NCI-H1417 (cell line): ENCODE measurements around the gene NIF3L1.
"Not testable (repeated sequence)": the region's sequence is repeated elsewhere in the genome, so short reads cannot be mapped to it uniquely, and the experiment has no call there.

Experiments used
- DNase-seq, 3 experiments: peaks; one replicate each; lab custom pipeline; 2025; lab: John Stamatoyannopoulos, UW

The NIF3L1 gene

DNA sequence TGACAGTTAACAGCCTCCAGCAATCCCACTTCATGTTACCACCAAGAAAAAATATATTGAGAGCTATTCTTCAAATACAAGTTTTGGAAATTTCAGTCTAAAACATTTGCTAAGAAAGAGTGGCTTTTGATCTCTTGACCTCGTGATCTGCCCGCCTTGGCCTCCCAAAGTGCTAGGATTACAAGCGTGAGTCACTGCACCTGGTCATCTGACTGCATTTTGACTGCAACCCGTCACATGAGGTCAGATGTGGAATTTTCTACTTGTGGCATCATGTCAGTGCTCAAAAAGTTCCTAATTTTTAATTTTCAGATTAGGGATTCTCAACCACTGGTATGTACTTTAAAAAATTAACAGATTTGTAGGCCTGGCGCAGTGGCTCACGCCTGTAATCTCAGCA is 15.6 kb upstream of the NIF3L1 start:
- DNase-seq: no peak

DNA sequence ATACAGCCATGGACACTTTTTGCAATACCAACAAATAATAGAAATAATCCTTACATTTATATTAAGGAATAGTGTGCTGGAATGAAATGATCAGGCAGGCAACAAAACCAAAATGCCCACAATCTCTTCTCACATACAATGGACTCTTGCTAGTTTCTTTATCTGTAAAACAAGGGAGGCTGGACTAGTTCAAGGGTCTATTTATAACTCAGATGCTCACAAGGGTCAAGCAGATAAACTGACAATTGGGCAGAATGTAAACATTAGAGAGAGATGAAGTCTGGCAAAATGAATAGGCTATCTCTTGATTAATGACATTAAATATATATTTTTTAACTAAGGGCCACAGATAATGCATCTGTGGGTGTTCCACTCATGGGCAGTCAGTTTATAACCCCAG is 11.7 kb upstream of the NIF3L1 start:
- no peak for DNase-seq

DNA sequence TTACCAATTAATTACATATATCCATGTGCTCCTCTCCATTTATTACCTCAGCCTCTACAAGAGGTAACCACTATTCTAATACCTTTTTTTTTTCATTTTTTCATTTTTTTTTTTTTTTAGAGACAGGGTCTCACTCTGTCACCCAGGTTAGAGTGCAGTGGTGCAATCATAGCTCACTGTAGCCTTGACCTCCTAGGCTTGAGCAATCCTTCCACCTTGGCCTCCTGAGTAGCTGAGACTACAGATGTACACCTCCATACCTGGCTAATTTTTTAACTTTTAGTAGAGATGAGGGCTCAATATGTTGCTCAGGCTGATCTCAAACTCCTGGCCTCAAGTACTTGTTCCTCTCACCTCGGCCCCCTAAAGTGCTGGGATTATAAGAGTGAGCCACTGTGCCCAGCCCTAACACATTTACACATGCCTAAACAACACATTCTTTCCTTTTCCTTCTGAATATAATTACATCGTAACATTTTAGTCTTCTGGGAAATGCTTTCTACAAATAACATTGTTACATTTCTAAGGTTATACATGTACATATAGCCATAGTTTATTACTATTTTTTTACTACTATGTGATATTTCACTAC is 10.8 kb upstream of the NIF3L1 start:
- DNase-seq: no peak

DNA sequence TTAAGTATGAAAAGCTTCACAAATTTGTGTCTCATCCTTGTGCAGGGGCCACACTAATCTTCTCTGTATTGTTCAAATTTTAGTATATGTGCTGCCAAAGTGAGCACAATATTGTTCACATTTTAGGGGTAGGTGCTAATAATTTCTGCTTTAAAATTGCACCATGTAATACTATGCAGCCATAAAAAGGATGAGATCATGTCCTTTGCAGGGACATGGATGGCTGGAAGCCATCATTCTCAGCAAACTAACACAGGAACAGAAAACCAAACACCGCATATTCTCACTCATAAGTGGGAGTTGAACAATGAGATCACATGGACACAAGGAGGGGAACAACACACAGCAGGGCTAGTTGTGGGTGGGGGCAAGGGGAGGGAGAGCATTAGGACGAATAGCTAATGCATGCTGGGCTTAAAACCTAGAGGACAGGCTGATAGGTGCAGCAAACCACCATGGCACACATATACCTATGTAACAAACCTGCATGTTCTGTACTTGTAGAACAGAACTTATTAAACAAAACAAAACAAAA is 7.4 kb upstream of the NIF3L1 start:
- not testable (repeated sequence) for DNase-seq

DNA sequence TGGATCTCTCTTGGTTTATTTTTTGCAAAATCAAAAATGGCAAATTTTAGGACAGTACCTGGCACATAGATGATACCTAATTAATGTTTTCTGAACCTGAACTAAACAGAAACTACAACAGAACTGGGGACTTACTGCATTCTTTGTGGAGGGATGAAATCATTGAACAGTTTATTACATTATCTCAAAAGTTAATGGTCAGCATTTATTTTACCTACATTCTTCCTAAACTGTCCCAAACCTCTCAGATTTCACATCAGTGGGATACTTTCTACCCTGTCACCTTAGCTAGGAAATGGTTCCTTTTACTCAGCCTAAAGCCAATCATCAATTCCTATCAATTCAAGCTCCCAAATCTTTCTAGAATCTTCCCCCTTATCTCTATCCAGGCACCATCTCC is 10.3 kb downstream of the NIF3L1 start:
- no peak for DNase-seq

DNA sequence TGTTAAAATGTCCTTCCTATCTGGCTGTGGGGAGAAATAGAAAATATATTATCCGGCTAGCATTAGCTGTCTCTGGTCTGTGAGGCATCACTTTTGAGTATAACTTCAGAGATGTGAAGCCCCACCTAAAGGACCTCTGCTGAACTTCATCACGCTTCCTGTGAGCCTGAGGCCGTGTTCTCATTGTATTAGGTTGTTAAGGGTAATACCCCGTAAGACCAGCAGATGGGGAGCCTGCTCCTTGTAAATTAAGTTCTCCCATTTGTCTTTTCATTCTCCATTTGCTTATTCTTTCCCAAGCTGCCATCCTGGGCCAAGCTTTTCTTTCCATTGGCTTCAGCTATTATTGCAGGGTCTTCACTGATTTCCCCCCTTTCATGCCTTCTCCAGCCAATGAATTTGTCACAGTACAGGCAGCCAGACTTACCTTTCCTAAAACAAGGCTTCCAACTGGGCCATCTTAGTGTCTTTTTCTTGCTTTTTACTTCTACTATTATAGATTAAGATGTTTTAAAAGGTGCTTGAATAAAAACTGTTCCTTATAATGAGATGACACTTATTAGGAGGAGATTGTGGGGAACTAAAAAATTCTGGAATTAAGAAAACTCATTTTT is 12.4 kb downstream of the NIF3L1 start:
- peak; percentile 1 to 86 (median 62) for DNase-seq

DNA sequence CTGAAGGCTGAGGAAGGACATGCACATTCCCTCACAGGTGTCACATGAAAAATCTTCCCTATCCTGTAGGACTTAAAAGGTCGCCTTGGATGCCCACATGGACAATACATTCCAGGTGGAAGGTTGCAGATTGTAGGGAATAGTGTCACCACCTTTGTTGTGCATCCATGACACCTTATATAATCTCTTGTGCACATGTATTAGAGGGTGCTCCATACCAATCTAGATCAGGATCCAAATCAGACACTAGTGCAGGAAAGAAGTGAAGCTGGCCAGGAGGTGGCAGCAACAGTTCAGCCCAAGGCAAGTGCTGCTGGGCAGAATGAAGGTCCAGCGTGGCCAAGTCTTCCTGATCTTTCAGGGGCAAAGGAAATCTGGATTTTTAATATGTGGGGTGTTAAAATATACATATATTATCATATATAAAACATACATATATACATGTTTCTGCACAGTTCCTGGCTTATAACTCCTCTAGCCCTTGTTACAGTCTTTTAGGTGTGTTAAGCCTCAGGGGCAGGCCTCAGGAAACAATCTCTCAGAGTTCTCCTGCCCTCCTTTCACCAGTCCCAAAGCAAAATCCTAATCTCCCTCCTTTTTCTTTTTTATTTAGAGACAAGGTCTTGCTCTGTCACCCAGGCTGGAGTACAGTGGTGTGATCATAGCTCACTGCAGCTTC is 16.6 kb downstream of the NIF3L1 start:
- DNase-seq: peak in 2 of 3 experiments; percentile 30 to 58

DNA sequence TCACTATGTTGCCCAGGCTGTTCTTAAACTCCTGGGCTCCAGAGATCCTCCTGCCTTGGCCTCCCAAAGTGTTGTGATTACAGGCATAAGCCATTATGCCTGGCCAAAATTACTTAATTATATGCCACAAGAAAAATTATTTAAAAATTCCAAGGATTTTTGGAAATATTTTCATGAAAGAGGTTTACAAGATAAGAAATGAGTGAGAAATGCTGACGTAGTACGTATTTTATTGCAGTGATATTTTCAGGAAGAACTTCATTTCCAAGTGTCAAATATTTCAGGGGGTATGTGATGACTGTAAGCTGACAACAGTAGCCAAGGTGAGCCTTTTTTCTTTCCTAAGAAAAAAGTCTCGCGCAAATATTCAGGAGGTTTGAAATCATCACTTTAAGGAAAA is 20.8 kb downstream of the NIF3L1 start:
- DNase-seq: no peak

DNA sequence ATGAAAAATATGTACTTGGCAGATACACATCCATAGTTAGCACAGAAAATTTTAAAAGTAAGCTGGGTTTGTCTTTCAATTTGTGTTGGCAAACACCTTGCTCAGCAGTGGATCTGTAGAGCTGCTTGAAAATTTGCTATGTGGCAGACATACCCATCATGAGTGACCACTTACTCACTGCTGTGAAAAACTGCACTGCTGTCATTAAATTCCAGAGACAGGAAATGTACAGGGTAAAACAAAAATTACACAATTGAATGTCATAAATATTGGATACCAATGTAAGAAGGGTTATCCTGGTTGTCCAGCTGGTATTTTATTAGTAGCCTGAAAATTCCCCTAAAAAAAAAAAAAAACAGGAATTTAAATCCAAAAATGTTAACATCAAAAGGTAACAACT is 24.5 kb downstream of the NIF3L1 start:
- no peak for DNase-seq

DNA sequence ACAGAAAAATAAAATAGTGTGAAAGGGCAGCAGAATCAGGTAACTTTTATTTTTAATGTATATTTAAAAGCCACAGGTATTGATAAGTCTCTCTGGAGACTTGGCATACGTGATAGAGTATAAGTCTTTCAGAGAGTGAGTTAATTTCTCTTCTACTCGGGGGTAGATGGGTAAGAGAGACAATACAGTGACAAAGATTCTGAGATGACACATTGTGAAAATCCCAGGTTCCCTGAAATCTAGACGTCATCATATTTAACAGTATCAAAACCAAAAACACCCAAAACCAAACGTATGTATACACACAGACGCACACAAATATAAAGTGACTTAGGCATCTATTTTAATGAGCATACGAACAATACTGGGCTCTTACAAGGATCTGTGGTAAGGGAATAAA is 33.3 kb downstream of the NIF3L1 start:
- DNase-seq: no peak

DNA sequence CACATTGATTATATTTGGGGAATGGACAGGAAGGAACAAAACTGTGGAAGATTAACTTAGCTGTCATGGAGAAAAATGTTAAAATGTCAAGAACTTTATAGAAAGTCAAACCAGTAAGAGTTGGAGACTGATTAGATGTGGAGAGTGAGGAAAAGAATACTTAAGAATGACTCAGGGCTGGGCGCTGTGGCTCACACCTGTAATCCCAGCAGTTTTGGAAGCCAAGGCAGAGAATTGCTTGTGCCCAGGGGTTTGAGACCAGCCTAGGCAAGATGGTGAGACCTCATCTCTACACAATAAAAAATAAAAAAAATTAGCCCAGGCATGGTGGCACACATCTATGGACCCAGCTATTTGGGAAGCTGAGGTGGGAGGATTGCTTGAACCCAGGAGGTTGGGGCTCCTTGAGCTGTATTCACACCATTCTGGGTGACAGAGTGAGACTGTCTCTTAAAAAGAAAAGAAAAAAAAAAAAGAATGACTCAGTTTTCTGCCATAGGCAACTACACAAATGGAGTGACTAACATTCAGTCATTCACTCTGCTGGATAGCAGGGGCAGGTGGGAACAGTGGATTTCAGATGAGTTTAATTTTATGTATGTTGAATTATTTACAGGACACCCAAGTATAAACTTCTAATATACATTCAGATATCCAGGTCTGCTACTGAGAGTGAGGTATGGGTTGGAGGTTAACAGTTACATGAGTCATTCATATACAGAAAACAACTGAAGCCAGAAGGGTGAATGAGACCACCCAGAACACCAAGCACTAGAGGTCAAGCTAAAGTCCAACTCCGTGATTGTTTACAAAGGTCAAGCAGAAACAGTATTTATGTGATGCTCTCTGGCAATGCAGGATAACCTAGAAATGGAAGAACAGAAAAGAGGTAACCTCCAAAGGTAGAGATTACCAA is 40.4 kb downstream of the NIF3L1 start:
- DNase-seq: no peak

DNA sequence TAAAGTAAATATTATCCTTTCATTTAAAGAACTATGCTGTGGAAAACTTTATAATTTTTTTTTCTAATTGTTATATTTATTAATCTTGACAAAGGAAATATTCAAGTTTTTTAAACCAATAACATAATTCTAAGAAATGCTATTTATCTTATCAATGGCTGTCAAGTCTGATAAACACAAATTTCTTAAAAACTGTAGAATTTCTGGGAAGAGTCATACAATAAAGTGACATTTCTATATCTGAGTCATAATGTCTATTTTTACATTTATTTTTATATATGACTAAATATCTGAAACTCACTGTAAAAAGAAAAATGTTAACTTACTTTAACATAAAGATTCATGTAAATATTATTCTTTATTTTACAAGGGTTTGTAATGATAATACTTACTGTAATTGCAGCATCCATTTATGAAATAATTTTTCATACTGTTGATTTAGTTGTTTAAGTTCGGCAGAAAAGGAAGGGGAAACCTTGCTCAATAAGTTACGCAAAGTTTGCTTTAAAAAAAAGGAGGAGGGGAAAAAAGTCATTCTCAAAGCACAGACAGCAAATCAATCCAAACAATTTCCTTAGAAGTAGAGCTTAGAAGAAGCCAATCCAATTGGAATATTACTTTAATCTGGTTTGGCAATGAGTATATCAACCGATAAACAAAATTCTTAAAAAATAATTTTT is 41.9 kb downstream of the NIF3L1 start:
- no peak for DNase-seq

DNA sequence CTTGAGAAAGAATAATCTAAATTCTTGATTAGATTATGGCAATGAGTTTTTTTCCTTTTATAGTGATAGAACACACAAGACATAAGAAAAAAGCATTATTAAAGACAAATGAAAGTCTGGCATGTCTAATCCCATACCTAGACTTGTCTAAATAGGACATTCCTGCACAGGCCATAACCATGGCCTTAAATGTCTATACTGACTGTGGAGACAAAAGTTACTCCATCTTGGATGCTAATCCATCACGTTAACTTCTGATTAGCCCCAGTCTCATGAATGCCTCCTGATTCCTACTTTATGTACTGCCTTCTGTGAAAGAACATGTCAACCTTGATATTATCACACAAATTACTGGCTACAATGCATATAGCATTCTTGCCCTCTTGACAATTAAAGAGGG is 50.7 kb downstream of the NIF3L1 start:
- DNase-seq: no peak

DNA sequence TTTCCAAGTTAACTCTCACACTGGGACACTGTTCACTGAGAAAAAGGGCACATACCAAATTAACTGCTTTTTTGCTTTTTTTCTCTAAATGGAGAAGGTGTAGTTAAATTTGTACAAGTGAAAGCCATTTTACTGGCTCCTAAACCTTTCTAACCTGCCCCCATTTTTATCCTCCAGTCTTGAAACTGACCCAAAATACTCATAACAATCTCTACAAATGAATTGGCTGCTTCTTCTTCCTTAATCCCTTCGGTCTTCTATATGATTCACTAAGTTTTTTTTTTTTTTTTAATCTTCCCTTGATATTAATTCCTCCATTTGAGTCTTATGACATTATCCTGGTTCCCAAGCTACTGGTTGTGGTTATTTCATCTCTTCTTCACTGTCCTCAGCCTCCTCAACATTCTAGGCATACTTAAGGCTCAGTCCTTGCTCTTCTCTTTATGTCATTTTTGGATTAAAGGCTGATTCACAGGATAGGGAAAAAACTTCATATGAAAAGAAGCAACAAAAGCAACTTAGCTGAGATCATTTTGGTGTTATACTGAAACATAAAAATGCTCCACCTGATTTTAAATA is 54.4 kb downstream of the NIF3L1 start:
- DNase-seq: no peak

DNA sequence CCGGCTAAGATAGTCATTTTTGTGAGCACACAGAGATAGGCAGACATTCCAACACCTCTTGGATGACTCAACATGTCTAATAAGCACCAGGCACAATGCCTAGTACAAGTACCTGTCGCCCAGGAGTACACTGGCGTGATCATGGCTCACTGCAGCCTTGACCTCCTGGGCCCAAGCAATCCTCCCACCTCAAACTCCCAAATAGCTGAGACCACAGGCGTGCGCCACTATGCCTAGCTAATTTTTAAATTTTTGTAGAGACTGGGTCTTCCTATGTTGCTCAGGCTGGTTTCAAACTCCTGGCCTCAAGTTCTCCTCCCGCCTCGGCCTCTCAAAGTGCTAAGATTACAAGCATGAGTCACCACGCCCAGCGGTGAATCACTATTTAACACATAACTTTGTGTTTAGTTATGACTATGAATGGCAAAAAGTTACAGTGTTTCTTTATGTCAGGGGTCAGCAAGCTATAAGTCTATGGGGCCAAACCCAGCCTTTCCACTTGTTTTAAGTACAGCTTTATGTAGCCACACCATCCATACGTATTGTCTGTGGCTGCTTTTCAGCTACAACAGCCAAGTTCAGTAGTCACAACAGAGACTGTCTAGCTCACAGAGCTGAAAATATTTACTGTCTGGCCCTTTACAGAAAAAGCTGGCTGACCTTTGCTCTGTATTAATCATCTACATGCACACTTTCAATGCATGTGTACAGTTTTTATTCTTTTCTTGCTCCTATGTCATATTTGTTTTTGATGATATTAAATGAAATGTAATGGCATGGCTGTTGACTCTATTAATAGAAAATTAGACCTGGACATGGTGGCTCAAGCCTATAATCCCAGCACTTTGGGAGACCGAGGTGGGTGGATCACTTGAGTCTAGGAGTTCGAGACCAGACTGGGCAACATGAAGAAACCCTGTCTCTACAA is 55.6 kb downstream of the NIF3L1 start:
- no peak for DNase-seq

DNA sequence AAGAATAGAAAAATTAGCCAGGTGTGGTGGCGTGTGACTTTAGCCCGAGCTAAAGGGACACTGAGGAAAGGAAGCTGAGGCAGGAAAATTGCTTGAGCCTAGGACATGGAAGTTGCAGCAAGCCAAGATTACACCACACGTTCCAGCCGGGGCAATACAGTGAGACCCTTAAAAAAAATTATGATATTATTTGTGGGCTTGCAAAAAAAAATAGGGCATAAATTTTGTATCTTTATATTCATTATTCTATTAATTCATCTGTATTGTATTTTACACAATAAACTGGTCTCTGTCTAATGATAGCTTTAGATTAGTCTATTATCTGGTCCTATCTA is 56.2 kb downstream of the NIF3L1 start:
- no peak for DNase-seq

DNA sequence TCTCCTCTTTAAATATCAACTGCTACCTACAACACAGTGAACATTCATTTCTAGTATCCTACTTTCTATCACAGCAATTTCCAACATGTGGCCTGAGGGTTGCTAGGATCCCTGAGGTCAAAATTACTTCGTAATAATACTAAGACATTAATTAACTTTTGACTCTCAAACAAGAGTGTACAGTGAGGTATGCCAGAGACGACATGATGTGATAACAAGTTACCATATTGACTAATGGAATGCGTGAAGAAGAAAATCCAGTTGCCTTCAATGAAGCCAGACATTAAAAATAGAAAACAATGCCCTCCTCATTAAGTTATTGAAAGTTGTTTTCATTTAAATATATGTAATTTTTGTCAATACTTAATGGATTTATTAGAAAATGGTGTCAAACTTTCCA is 61.2 kb downstream of the NIF3L1 start:
- no peak for DNase-seq
